ENCODE results near the gene WHRN.

WHRN gene

DNA sequence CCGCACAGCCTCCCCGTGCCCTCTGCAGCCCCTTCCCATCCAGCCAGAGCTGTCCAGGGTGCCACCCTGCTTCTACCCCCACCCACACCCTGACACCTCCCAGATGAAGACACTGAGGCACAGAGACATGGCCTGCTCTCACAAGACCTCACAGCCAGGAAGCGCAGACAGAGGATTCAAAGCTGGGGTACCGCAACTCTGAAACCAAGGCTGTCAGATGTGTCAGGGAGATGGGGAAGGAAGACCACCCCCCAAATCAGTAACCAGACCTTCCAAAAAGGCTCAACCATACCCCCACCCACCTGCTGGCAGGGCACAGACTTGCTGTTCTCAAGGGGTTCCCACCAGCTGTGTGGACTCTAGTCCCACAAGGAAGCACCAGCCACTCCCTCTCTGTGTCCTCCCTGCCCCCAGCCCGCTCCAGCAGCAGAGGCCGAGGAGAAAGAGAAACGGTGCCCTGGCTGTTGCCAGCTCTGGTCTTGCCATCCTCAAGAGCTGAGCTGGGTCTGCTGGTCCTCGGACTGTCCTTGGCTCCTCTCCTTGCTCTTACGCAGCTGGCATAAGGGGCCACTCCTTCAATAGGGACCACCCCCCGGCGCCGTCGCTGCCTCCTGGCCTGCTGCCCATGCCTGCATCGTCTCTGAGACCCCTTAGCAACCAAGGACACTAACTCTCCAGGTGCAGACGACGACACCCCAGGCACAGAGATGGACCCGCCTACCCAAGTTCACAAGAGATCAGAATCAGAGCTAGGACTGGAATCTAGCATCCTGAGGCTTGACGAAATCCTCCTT lies 118.2 kb downstream of the WHRN start:
- DNase-seq (ENCODE audit: extremely low read depth, low read depth), result no peak
- no peak for TF ChIP-seq CTCF (IDR thresholded peaks at IDR 0.05; ENCODE audit: low read depth, low read length)

DNA sequence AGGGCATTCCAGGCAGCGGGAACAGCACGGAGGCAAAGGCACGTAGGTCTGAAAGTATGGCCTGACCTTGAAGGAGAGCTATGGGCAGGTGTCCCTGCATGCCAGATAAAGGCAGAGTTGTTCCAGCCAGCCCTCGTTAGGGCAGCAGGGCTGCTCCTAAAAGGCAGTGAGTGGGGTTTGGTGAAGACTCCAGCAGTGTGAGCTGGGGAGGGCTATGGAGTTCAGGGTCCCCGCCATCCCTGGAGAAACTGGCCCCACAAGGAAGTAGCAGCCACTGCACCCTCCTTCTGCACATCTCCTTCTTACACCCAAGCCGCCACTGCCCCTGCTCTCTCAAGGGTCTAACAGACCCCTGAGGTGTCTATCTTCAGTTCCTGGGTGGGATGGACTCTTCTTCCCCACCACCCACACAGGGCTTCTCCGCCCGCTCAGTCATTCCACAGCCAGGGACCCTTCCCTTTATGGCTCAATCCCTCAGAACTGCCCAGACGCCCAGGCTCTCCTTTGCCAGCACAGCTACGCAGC lies 118.8 kb downstream of the WHRN start:
- TF ChIP-seq CTCF (IDR thresholded peaks at IDR 0.05; ENCODE audit: low read depth, low read length), result no peak
- DNase-seq (ENCODE audit: extremely low read depth, low read depth), result no peak

DNA sequence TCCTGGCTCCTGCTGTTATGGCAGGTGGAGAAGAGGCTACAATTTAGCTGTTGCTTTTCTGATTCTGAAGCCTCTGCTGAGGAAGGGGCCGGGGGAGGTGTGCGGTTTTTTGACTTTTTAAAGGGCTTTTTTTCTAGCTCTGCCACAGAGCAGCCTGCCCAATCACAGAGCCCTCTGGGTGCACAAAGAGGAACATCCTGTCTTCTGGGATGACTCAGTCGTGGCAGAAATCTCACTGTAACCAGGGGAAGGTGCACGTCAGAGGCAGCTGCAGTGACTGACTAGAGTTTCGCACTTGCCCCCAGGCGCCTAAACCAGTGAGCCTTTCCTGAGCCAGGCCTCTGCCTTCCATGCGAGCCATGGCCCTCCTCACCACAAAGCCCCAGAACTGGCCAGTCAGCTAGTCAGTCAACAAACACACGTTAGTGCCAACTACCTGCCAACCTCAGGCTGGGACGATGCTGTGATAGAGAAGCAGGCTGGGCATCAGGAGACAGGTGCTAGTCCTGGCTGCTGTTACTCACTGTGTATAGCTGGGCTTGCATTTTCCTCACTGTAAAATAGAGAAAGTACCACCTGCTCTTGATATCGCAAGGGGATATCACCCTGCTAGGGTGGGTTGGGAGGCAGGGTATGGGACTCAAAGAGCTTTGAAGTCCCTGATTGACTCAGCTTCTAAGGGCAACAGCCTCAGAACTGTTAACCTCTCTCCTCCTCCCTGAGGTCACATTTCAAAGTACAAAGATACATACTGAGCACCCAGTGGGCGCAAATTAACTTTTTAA lies 119.7 kb downstream of the WHRN start:
- TF ChIP-seq CTCF (IDR thresholded peaks at IDR 0.05; ENCODE audit: low read depth, low read length), result no peak
- DNase-seq (ENCODE audit: extremely low read depth, low read depth), result no peak

- no peak for TF ChIP-seq CTCF (IDR thresholded peaks at IDR 0.05; ENCODE audit: low read depth, low read length)
These were observed 120.4 kb downstream of the WHRN start for GRCh38 chr9:114384836-114385396.

DNA sequence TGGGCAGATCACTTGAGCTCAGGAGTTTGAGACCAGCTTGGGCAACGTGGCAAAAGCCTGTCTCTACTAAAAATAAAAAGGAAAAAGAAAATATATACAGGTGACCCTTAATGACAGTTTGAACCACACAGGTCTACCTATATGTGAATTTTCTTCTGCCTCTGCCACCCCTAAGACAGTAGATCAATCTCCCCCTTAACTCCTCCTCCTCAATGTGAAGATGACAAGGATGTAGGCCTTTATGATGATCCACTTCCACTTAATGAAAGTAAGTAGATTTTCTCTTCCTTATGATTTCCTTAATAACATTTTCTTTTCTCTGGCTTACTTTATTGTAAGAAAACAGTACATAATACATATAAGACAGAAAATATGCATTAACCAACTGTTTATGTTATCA lies 120.9 kb downstream of the WHRN start:
- DNase-seq (ENCODE audit: extremely low read depth, low read depth), result no peak
- no peak for TF ChIP-seq CTCF (IDR thresholded peaks at IDR 0.05; ENCODE audit: low read depth, low read length)

More at GRCh38 chr9:114384836-114385396, 120.4 kb downstream of the WHRN start:
- DNase-seq (ENCODE audit: extremely low read depth, low read depth), result no peak

GRCh38 chr9:114383521-114384231 lies 121.6 kb downstream of the WHRN start:
- no peak for DNase-seq (ENCODE audit: extremely low read depth, low read depth)
- no peak for TF ChIP-seq CTCF (IDR thresholded peaks at IDR 0.05; ENCODE audit: low read depth, low read length)

Data from AG09319 (cell line).